ENCODE measurements around the gene TCHH. TPM values are rescaled to one million over a fixed set of nuclear protein-coding genes. Genes with fewer than 3 reads are reported as not detected.

The TCHH gene
- total and polyA plus RNA-seq, 2 donors (not counting 1 experiment from before 2014, with no cell fraction given): not detected

- no peaks in the 10 kb centered on the region for H3K79me2 ChIP-seq (ENCODE audit: control insufficient read depth, insufficient read depth, low read length)
- H3K9ac ChIP-seq (ENCODE audit: insufficient read depth, low read length): no peak overlapping the region
- peaks cover 8% of the 10 kb centered on the region for H3K4me1 ChIP-seq (ENCODE audit: control insufficient read depth, extremely low read depth, insufficient read depth, low read length)
- no peaks in the 10 kb centered on the region for H3K9me3 ChIP-seq (ENCODE audit: control insufficient read depth, insufficient read depth, low read depth, low read length)
- no peak for TF ChIP-seq CTCF (conservative IDR thresholded peaks at IDR 0.05 in 1 of 2, IDR thresholded peaks at IDR 0.05 in 1 of 2; ENCODE audit: low read depth in 1 of 2, low read length in 2 of 2)
- TF ChIP-seq EZH2 (IDR thresholded peaks at IDR 0.05; ENCODE audit: low read length, missing control alignments): no peak
- H3K4me3 ChIP-seq (replicated peaks in 1 of 4; ENCODE audit: control extremely low read depth in 1 of 4, insufficient read depth in 1 of 4, low read depth in 3 of 4, low read length in 4 of 4): no peak overlapping the region
- no peak overlapping the region for H3K27ac ChIP-seq (ENCODE audit: insufficient read depth, low read length)
- H3K4me2 ChIP-seq (ENCODE audit: extremely low read depth, insufficient read depth, low read length): peak overlapping the region; percentile 48
- H3K36me3 ChIP-seq (ENCODE audit: control insufficient read depth, insufficient read depth, low read length): no peaks in the 10 kb centered on the region
- H3K27me3 ChIP-seq (ENCODE audit: control insufficient read depth, insufficient read depth, low read length): peaks cover 66% of the 10 kb centered on the region
- H2AFZ ChIP-seq (ENCODE audit: low read length): no peak overlapping the region
- H4K20me1 ChIP-seq (ENCODE audit: control insufficient read depth, extremely low read depth, insufficient read depth, low read length): no peaks in the 10 kb centered on the region
- no peak for DNase-seq (ENCODE audit: low read depth in 2 of 2)
These were observed 2.3 kb downstream of the TCHH start for GRCh38 chr1:152112885-152113432.

DNA sequence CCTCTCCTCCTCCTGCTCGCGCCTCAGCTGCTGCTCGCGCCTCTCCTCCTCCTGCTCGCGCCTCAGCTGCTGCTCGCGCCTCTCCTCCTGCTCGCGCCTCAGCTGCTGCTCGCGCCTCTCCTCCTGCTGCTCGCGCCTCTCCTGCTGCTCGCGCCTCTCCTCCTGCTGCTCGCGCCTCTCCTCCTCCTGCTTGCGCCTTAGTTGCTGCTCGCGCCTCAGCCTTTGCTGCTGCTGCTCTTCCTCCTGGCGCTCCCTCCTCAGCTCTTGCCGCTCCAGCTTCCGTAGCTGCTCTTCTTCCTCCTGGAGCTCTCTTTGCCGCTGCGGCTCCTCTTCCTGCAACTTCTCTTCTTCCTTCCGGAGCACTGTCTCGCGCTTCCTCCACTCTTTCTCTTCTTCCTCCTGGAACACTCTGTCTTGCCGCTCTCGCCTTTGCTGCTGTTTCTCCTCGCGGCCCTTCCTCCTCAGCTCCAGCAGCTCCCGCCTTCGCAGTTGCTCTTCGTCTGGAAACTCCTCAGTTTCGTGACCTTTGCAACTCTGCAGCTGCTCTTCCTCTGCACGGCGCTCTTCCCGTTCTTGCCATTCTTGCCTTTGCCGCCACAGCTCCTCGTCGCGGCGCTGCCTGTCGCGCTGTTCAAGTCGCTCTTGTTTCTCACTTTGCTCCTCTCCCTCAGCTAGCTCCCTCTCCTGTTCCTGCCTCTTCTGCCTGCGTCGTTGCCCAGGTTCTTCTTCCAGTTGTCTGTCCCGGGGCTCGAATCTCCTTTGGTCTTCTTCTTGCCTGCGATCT is 3.0 kb downstream of the TCHH start:
- H3K27ac ChIP-seq (ENCODE audit: insufficient read depth, low read length): no peak overlapping the region
- H3K79me2 ChIP-seq (ENCODE audit: control insufficient read depth, insufficient read depth, low read length): no peaks in the 10 kb centered on the region
- H3K4me1 ChIP-seq (ENCODE audit: control insufficient read depth, extremely low read depth, insufficient read depth, low read length): peaks cover 8% of the 10 kb centered on the region
- peak overlapping the region in 3 of 4 experiments; percentile 15 to 36 (median 22) for H3K4me3 ChIP-seq (replicated peaks in 1 of 4; ENCODE audit: control extremely low read depth in 1 of 4, insufficient read depth in 1 of 4, low read depth in 3 of 4, low read length in 4 of 4)
- no peak overlapping the region for H2AFZ ChIP-seq (ENCODE audit: low read length)
- H3K9me3 ChIP-seq (ENCODE audit: control insufficient read depth, insufficient read depth, low read depth, low read length): no peaks in the 10 kb centered on the region
- no peaks in the 10 kb centered on the region for H4K20me1 ChIP-seq (ENCODE audit: control insufficient read depth, extremely low read depth, insufficient read depth, low read length)
- no peaks in the 10 kb centered on the region for H3K36me3 ChIP-seq (ENCODE audit: control insufficient read depth, insufficient read depth, low read length)
- peaks cover 72% of the 10 kb centered on the region for H3K27me3 ChIP-seq (ENCODE audit: control insufficient read depth, insufficient read depth, low read length)
- peak; percentile 9 to 39 for DNase-seq (ENCODE audit: low read depth in 2 of 2)
- TF ChIP-seq CTCF (conservative IDR thresholded peaks at IDR 0.05 in 1 of 2, IDR thresholded peaks at IDR 0.05 in 1 of 2; ENCODE audit: low read depth in 1 of 2, low read length in 2 of 2) (no peak), EZH2 (IDR thresholded peaks at IDR 0.05; ENCODE audit: low read length, missing control alignments) (peak; percentile 63)
- H3K9ac ChIP-seq (ENCODE audit: insufficient read depth, low read length): no peak overlapping the region
- H3K4me2 ChIP-seq (ENCODE audit: extremely low read depth, insufficient read depth, low read length): peak overlapping the region; percentile 48

DNA sequence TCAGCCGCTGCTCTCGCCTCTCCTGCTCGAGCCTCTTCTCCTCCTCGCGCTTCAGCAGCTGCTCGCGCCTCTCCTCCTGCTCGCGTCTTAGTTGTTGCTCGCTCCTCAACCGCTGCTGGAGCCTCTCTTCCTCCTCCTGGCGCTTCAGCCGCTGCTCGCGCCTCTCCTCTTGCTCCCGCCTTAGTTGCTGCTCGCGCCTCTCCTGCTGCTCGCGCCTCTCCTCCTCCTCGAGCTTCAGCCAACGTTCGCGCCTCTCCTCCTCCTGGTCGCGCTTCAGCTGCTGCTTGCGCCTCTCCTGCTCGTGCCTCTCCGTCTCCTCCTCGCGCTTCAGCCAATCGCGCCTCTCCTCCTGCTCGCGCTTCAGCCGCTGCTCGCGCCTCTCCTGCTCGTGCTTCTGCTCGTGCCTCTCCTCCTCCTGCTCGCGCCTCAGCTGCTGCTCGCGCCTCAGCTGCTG is 3.7 kb downstream of the TCHH start:
- H3K9ac ChIP-seq (ENCODE audit: insufficient read depth, low read length): no peak overlapping the region
- H3K4me2 ChIP-seq (ENCODE audit: extremely low read depth, insufficient read depth, low read length): peak overlapping the region; percentile 88
- H3K27me3 ChIP-seq (ENCODE audit: control insufficient read depth, insufficient read depth, low read length): peaks cover 77% of the 10 kb centered on the region
- H3K36me3 ChIP-seq (ENCODE audit: control insufficient read depth, insufficient read depth, low read length): no peaks in the 10 kb centered on the region
- DNase-seq (ENCODE audit: low read depth in 2 of 2): peak; percentile 25 to 63
- no peaks in the 10 kb centered on the region for H3K9me3 ChIP-seq (ENCODE audit: control insufficient read depth, insufficient read depth, low read depth, low read length)
- peaks cover 8% of the 10 kb centered on the region for H3K4me1 ChIP-seq (ENCODE audit: control insufficient read depth, extremely low read depth, insufficient read depth, low read length)
- H4K20me1 ChIP-seq (ENCODE audit: control insufficient read depth, extremely low read depth, insufficient read depth, low read length): no peaks in the 10 kb centered on the region
- no peak for TF ChIP-seq CTCF (conservative IDR thresholded peaks at IDR 0.05 in 1 of 2, IDR thresholded peaks at IDR 0.05 in 1 of 2; ENCODE audit: low read depth in 1 of 2, low read length in 2 of 2)
- TF ChIP-seq EZH2 (IDR thresholded peaks at IDR 0.05; ENCODE audit: low read length, missing control alignments): no peak
- H2AFZ ChIP-seq (ENCODE audit: low read length): peak overlapping the region; percentile 77
- H3K27ac ChIP-seq (ENCODE audit: insufficient read depth, low read length): no peak overlapping the region
- peak overlapping the region in 3 of 4 experiments; percentile 46 to 53 (median 47) for H3K4me3 ChIP-seq (replicated peaks in 1 of 4; ENCODE audit: control extremely low read depth in 1 of 4, insufficient read depth in 1 of 4, low read depth in 3 of 4, low read length in 4 of 4)
- no peaks in the 10 kb centered on the region for H3K79me2 ChIP-seq (ENCODE audit: control insufficient read depth, insufficient read depth, low read length)

Measured in fibroblast of lung (primary cell).